Activated B cell treated with CpG ODN at 0.5 μM for 24 hours (primary cell): ENCODE data around the gene RBM24. TPM values are rescaled to one million over a fixed set of nuclear protein-coding genes. Genes with fewer than 3 reads are reported as not detected.
"Not testable (repeated sequence)": the region's sequence is repeated elsewhere in the genome, so short reads cannot be mapped to it uniquely, and the experiment has no call there.

ENCODE experiments used
- ATAC-seq: fragments of 200-7000 bp; cut with Tn5 transposase; one replicate; pipeline ENCODE4 v1.10.0; 2021; ENCODE audit warnings: low read depth, mild to moderate bottlenecking, moderate library complexity
- CTCF ChIA-PET: fragments of 350-600 bp; sonication (Branson Sonifier 250); formaldehyde crosslinking; loops from one replicate; lab custom pipeline; 2021; ENCODE audit warnings: antibody characterized with exemption; lab: Charles Lee
- POLR2A ChIA-PET: fragments of 350-600 bp; sonication (Branson Sonifier 250); formaldehyde crosslinking; loops from one replicate; lab custom pipeline; 2021; ENCODE audit warnings: antibody characterized with exemption; lab: Charles Lee
- DNase-seq: peaks from one replicate; pipeline ENCODE4 v3.0.0; 2022
- H3K27ac Mint-ChIP-seq: one replicate; pipeline ENCODE4 v1.8.0; 2020; ENCODE audit warnings: mixed read lengths
- H3K27me3 Mint-ChIP-seq: one replicate; pipeline ENCODE4 v1.8.0; 2021; ENCODE audit warnings: mixed read lengths
- H3K36me3 Mint-ChIP-seq: one replicate; pipeline ENCODE4 v1.8.0; 2021; ENCODE audit warnings: low read depth, mixed read lengths
- H3K4me1 Mint-ChIP-seq: one replicate; pipeline ENCODE4 v1.8.0; 2021; ENCODE audit warnings: mixed read lengths
- H3K4me3 Mint-ChIP-seq: one replicate; pipeline ENCODE4 v1.8.0; 2020; ENCODE audit warnings: mild to moderate bottlenecking, mixed read lengths
- H3K9me3 Mint-ChIP-seq: one replicate; pipeline ENCODE4 v1.8.0; 2020; ENCODE audit warnings: mixed read lengths
- CTCF ChIP-seq: fragments of 200-600 bp; IDR thresholded peaks from one replicate; pipeline ENCODE4 v1.8.0; 2022; ENCODE audit warnings: antibody characterized with exemption, mild to moderate bottlenecking
- intact Hi-C: fragments of 100-400 bp; cut with micrococcal nuclease; formaldehyde crosslinking; loops from one replicate; pipeline ENCODE4 v1.15.1; 2024
- total RNA-seq: library from RNA; stranded (reverse); gene quantifications from 2 replicates; pipeline ENCODE4 v1.2.3, GENCODE V29; 2022

RBM24 gene
- total RNA-seq, 1 donor from 2014 or later = not detected

DNA sequence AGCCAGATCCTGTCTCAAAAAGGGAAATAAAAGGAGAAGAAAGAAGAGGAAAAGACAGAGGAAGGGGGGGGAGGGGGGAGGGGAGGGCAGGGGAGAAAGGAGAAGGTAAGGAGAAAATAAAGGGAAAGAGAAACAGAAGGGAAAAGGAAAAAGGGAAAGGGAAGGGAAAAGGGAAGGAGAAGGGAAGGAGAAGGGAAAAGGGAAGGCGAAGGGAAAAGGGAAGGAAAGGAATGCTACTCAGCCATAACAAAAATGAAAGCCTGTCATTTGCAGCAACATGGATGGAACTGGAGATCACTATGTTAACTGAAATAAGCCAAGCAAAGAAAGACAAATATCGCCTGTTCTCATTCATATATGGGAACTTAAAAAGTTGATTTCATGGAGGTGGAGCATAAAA, 22.3 kb downstream of the RBM24 start:
- CTCF ChIA-PET = no interaction called here
- H3K4me1 Mint-ChIP-seq = no peaks in the 10 kb centered on the region
- DNase-seq (no peak), ATAC-seq (no peak)
- H3K27ac Mint-ChIP-seq = no peak overlapping the region
- H3K4me3 Mint-ChIP-seq = no peak overlapping the region
- peaks cover 3% of the 10 kb centered on the region for H3K9me3 Mint-ChIP-seq
- H3K36me3 Mint-ChIP-seq = no peaks in the 10 kb centered on the region
- no peak for TF ChIP-seq CTCF
- no peaks in the 10 kb centered on the region for H3K27me3 Mint-ChIP-seq
- intact Hi-C loops = no loop called here
- POLR2A ChIA-PET = no interaction called here

- DNase-seq = no peak
- Mint-ChIP-seq H3K27me3 (no peaks in the 10 kb centered on the region), H3K4me1 (no peaks in the 10 kb centered on the region), H3K36me3 (no peaks in the 10 kb centered on the region), H3K4me3 (no peak overlapping the region), H3K9me3 (peaks cover 3% of the 10 kb centered on the region), H3K27ac (no peak overlapping the region)
- ATAC-seq = no peak
- ChIA-PET CTCF (no interaction called here), POLR2A (no interaction called here)
- TF ChIP-seq CTCF = no peak
- intact Hi-C loops = no loop called here
These were observed 24.2 kb downstream of the RBM24 start for GRCh38 chr6:17305219-17306001.

GRCh38 chr6:17311595-17312311, 30.6 kb downstream of the RBM24 start:
- H3K4me3 Mint-ChIP-seq = no peak overlapping the region
- no peak for ATAC-seq
- intact Hi-C loops = no loop called here
- no peaks in the 10 kb centered on the region for H3K36me3 Mint-ChIP-seq
- ChIA-PET CTCF (no interaction called here), POLR2A (no interaction called here)
- no peaks in the 10 kb centered on the region for H3K27me3 Mint-ChIP-seq
- H3K4me1 Mint-ChIP-seq = no peaks in the 10 kb centered on the region
- no peak for DNase-seq
- no peak for TF ChIP-seq CTCF
- H3K9me3 Mint-ChIP-seq = no peaks in the 10 kb centered on the region
- H3K27ac Mint-ChIP-seq = no peak overlapping the region

DNA sequence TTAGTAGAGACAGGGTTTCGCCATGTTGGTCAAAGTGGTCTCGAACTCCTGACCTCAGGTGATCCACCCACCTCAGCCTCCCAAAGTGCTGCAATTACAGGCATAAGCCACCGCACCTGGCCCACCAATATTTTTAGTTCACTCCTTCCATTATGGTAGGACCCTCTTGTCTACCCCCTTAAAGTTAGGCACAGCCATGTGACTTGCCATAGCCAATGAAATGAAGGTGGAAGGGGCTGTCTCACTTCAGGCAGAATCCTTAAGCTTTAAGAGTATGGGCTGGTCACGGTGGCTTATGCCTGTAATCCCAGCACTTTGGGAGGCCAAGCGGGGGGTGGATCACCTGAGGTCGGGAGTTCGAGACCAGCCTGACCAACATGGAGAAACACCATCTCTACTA, 32.1 kb downstream of the RBM24 start:
- H3K4me1 Mint-ChIP-seq, H3K27me3 Mint-ChIP-seq, H3K4me3 Mint-ChIP-seq, CTCF ChIA-PET, H3K36me3 Mint-ChIP-seq, H3K27ac Mint-ChIP-seq, POLR2A ChIA-PET, intact Hi-C loops, ATAC-seq, DNase-seq, H3K9me3 Mint-ChIP-seq: not testable (repeated sequence)

- DNase-seq (no peak), ATAC-seq (no peak)
- no peaks in the 10 kb centered on the region for H3K4me1 Mint-ChIP-seq
- no peaks in the 10 kb centered on the region for H3K9me3 Mint-ChIP-seq
- no peak overlapping the region for H3K4me3 Mint-ChIP-seq
- no peak overlapping the region for H3K27ac Mint-ChIP-seq
- H3K27me3 Mint-ChIP-seq = no peaks in the 10 kb centered on the region
- ChIA-PET POLR2A (no interaction called here), CTCF (no interaction called here)
- TF ChIP-seq CTCF = no peak
- no peaks in the 10 kb centered on the region for H3K36me3 Mint-ChIP-seq
- intact Hi-C loops = no loop called here
These were observed 32.8 kb downstream of the RBM24 start for GRCh38 chr6:17313971-17314370.
